Uterus (tissue), 2 donors: ENCODE results near the gene CACNB4.

Experiments
- POLR2A ChIP-seq, 2 donors: fragments of 450-650 bp; IDR thresholded peaks; one replicate each; pipeline ENCODE4 v1.6.1; 2016; ENCODE audit warnings: antibody characterized with exemption in 2 of 2, mild to moderate bottlenecking in 1 of 2, moderate library complexity in 1 of 2
- TF ChIP-seq, protein P1 (sequence below), 4 experiments: fragments of 200-600 bp in 2 of 4; fragments of 450-650 bp in 2 of 4; sonication (generic) in 2 of 4; IDR thresholded peaks; one replicate each; pipeline ENCODE4 v1.5.1; 2016 to 2019; ENCODE audit warnings: antibody characterized with exemption in 4 of 4, mild to moderate bottlenecking in 2 of 4, moderate library complexity in 1 of 4

DNA sequence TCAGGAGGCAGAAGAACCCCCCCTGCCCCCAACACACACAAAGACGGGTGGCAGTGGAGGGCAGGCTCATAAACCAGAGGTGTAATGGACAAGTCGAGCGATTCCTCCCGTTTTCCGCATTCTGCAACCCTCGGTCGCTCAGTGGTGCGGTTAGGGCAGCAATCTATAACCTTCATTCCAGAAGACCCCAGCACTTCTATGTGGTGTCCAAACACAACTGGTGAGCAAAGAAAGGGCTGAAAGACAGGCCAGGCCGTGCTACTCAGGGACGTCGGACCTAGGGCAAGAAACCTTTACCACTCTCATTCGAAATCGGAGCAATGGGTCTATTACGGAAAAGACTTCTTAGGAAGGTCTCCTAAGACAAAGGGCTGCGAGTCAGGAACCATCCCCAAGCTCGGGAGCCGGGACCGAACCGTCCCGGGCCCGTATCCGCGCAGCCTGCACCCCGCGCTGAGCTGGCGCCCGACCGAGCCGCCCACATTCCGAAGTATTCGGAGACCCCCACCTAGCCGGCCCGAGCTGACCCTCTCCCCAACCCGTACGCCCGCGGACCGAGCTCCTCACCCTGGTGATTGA lies 271.2 kb downstream of the CACNB4 start:
- no peak for TF ChIP-seq POLR2A (IDR thresholded peaks at IDR 0.05)
- TF ChIP-seq, protein P1, sequence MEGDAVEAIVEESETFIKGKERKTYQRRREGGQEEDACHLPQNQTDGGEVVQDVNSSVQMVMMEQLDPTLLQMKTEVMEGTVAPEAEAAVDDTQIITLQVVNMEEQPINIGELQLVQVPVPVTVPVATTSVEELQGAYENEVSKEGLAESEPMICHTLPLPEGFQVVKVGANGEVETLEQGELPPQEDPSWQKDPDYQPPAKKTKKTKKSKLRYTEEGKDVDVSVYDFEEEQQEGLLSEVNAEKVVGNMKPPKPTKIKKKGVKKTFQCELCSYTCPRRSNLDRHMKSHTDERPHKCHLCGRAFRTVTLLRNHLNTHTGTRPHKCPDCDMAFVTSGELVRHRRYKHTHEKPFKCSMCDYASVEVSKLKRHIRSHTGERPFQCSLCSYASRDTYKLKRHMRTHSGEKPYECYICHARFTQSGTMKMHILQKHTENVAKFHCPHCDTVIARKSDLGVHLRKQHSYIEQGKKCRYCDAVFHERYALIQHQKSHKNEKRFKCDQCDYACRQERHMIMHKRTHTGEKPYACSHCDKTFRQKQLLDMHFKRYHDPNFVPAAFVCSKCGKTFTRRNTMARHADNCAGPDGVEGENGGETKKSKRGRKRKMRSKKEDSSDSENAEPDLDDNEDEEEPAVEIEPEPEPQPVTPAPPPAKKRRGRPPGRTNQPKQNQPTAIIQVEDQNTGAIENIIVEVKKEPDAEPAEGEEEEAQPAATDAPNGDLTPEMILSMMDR (IDR thresholded peaks at IDR 0.05) = no peak
